GM19372 (cell line): ENCODE results near the gene BPIFB1.

Experiments used
- ATAC-seq: cut with Tn5 transposase; IDR thresholded peaks from one replicate; pipeline ENCODE4 v1.9.1; 2021; ENCODE audit warnings: mild to moderate bottlenecking, low read depth, moderate library complexity; ENCODE audit not compliant: unreplicated experiment

Gene BPIFB1

GRCh38 chr20:33320006-33320405, 37.0 kb downstream of the BPIFB1 start:
- ATAC-seq, result no peak

- no peak for ATAC-seq
These were observed 39.4 kb downstream of the BPIFB1 start for GRCh38 chr20:33322456-33322855.

GRCh38 chr20:33323236-33323635, 40.2 kb downstream of the BPIFB1 start:
- ATAC-seq, result no peak

- no peak for ATAC-seq
These were observed 42.3 kb downstream of the BPIFB1 start for GRCh38 chr20:33325350-33325749.

- ATAC-seq, result no peak
These were observed 45.4 kb downstream of the BPIFB1 start for GRCh38 chr20:33328157-33329137.

DNA sequence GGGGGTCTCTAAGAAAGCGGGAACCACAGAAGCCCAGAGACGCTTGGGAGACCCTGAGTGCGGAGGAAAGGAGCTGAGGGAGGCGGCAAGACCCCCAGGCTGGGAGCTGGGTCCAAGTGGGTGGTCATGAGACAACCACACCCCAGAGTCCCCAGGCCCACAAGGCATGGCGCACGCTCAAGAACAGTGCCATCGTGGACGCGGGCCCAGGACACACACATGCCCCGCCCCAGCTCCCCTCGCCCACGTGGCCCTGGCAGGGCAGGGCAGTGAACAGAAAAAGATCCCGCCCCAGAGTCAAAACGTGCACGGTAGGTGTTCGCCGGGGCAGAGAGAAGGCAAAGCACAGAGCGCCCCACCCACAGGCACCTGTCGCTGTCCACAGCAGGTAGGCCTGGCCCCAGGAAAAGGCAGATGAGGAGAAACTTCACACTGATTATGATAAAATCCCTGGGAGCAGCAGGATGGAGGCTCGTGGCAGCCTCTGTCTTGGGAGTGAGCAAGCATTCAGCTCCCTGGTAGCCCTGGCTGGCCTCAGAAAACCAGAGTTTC, 50.0 kb downstream of the BPIFB1 start:
- no peak for ATAC-seq

GRCh38 chr20:33333616-33334015, 50.6 kb downstream of the BPIFB1 start:
- ATAC-seq, result no peak

- no peak for ATAC-seq
These were observed 51.1 kb downstream of the BPIFB1 start for GRCh38 chr20:33334111-33334510.

- no peak for ATAC-seq
These were observed 53.4 kb downstream of the BPIFB1 start for GRCh38 chr20:33336375-33336774.

GRCh38 chr20:33337119-33337518, 54.1 kb downstream of the BPIFB1 start:
- no peak for ATAC-seq

- no peak for ATAC-seq
These were observed 54.6 kb downstream of the BPIFB1 start for GRCh38 chr20:33337531-33338165.

GRCh38 chr20:33338467-33339258, 55.6 kb downstream of the BPIFB1 start:
- ATAC-seq, result no peak

DNA sequence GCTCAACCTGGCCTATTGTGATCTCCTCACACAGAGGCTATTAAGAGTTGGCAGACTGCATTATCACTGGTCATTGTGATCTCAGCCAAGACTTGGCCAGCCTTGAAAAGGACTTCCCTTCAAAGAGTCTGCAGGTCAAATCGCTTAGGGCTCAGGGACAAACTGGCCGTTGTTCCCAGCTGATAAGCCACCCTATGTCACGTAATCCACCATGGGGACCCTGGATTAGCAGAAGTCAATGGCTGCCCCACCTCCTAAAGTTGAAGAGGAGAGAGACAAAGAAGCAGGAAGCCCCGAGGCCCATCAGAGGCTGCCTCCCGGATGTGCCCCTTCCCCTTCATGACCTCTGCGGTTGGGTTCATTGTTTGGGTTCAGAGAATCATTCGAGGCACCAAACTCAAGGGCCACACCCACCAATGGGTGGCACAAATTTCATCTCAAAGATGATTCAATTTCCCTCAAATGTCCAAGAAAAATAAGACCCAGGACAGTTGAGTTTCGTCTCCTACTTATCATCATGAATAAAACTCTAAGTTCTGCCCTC, 56.6 kb downstream of the BPIFB1 start:
- no peak for ATAC-seq

- ATAC-seq, result no peak
These were observed 60.5 kb downstream of the BPIFB1 start for GRCh38 chr20:33343521-33343920.

DNA sequence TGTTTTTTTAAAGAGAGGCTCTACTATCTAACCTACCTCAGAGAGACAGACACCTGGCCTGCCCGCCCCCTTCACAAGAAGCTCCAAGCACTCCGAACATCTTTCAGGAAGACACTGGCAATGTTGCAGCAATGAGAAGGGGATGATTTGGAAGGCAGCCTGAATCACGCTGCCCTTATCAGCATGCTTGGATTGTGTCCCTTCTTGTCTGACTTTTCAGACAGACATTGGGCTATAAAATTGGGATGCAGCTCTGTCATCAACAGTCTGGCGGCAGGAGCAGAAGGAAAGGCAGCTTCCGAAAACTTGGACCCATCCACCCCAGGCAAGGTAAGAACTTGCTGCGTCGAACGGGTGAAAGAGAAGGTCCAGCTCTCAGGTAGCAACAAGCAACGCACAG, 62.3 kb downstream of the BPIFB1 start:
- no peak for ATAC-seq

GRCh38 chr20:33348136-33348937, 65.3 kb downstream of the BPIFB1 start:
- ATAC-seq, result no peak

- ATAC-seq, result no peak
These were observed 66.5 kb downstream of the BPIFB1 start for GRCh38 chr20:33349493-33349892.

DNA sequence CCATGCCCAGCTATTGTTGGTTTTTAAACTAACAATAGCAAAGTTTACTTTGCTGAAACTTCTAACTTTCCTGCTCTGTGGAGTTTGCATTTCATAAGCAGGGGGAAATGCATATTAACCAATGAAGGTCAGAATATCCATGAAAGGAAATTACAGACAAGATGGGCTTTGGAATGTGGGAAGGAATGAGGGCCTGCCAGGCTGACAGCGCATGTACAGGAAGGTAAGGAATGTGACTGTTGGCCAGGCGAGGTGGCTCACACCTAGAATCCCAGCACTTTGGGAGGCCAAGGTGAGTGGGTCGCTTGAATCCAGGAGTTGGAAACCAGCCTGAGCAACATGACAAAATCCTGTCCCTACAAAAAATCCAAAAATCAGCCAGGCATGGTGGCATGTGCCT, 68.7 kb downstream of the BPIFB1 start:
- no peak for ATAC-seq

DNA sequence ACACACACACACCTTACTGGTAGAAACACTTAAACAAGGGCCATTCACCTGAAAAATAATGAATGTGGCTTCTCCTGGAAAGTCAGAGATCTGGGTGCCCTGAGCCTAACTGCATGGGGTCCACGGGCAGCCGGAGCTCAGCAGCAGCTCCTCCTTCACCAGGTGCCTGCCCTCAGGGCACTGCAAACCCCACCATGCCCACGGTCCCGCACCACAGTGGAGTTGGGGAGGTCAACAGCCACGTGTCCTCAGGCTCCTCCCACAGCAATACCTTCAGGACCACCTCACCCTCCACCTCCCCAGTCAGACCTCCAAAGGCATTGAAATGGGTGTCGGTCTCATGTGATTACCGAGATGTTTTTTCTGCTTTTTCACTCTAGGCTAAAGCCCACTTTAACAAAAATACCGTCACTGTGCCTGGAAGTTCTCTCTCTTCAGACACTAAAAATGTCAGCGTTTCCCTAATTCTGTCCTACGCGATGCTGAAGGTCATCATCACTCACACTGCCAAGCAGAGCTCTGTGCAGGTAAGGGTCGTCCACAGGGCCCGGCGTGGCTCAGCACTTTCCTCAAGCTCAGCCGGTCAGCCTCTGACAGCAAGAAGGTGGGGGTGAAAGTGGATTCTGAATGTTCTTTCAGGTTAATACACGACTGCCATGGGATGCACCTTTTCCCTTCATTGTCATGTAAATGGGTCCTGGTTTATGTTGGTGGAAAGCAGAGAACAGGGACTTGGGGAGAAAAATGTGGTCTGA, 69.4 kb downstream of the BPIFB1 start:
- ATAC-seq, result no peak
